ENCODE results near the gene PDP2. TPM values are rescaled to one million over a fixed set of nuclear protein-coding genes. Genes with fewer than 3 reads are reported as not detected.

The PDP2 gene
- total RNA-seq, 1 experiment from 2014 or later = 10.5 TPM

- DNase-seq (ENCODE audit: extremely low read depth, low read depth) = no peak
These were observed 21.3 kb downstream of the PDP2 start for GRCh38 chr16:66901626-66902025.

DNA sequence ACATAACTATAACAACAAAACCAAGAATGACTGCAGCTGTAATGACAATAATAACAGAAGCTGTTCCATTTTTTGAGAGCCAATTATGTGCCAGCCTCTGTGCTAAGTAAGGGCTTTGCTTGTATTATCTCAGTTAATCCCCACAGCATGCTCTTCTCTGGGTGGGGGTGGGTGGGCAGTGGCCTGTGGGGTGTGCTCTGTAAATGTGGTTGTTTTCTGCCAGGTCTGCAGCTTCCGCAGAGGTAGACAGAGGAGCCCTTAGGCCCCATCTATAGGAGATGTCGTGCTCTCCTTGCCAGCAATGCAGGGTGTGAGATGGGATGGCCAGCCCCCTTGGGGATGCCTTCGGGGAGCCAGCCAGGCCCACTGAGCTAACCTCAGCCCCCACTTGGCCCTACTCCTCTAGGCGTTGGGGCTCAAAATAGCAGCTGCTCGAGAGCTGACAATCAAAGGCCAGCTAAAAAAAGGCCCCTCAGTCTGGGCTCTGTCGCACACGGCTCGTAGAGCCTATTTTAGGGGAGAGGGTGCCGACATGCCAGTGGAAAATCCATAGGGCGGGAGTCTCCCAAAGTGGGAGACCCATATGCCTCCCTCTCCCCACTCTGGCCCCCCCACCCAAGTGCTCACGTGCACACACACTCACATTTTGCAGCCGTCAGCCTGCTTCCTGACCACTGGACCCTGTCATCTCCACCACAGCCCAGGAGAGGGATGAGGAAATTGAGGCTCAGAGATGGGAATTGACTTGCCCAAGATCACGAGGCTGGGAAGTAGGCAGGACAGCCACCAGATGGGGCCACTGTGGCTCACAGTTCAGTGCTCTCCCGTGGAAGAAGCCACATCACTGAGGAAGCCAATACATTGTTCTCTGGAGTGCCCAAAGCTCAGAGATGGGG lies 22.6 kb downstream of the PDP2 start:
- DNase-seq (ENCODE audit: extremely low read depth, low read depth) = no peak

DNA sequence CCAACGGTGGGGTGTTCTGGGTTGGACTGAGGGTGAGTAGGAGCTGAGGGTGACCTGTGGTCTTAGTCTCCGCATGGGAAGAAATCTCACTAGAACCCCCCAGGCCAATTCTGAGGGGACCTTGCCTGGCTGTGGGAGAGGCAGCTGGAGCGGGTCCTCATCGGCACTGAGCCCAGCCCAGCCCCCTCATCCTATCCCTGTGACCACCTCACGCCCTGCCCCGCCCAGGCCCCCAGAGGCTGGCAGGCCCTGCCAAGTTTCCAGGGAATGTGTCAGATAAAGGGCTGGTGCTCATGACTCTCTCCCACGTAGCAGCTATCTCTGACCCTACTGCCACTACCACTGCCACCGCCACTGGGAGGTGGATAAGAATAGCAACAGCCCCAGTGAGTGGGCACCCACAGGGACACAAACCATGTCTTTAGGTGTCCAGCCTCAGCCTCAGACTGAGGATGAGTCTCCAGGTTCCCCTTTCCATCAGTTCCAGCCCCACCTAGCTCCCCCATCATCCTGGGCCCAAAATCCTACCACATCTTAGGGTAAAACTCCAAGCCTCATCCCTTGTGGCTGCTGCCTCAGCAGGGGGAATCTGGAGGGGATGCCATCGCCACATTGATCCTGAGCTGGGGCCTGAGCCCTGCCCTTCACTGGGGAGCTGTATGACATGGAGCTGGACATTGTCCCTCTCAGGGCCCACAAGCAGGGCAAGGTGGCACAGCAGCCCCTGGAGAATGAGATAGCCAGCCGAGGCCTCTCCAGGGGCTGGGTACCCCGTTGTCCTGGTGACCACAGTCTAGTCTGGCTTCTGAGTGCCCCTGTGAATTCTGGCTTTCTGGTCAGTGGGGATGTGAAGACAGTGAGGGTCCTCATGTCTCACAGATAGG lies 23.5 kb downstream of the PDP2 start:
- no peak for DNase-seq (ENCODE audit: extremely low read depth, low read depth)

- no peak for DNase-seq (ENCODE audit: extremely low read depth, low read depth)
These were observed 24.1 kb downstream of the PDP2 start for GRCh38 chr16:66904428-66904845.

- no peak for DNase-seq (ENCODE audit: extremely low read depth, low read depth)
These were observed 24.7 kb downstream of the PDP2 start for GRCh38 chr16:66904846-66905632.

DNA sequence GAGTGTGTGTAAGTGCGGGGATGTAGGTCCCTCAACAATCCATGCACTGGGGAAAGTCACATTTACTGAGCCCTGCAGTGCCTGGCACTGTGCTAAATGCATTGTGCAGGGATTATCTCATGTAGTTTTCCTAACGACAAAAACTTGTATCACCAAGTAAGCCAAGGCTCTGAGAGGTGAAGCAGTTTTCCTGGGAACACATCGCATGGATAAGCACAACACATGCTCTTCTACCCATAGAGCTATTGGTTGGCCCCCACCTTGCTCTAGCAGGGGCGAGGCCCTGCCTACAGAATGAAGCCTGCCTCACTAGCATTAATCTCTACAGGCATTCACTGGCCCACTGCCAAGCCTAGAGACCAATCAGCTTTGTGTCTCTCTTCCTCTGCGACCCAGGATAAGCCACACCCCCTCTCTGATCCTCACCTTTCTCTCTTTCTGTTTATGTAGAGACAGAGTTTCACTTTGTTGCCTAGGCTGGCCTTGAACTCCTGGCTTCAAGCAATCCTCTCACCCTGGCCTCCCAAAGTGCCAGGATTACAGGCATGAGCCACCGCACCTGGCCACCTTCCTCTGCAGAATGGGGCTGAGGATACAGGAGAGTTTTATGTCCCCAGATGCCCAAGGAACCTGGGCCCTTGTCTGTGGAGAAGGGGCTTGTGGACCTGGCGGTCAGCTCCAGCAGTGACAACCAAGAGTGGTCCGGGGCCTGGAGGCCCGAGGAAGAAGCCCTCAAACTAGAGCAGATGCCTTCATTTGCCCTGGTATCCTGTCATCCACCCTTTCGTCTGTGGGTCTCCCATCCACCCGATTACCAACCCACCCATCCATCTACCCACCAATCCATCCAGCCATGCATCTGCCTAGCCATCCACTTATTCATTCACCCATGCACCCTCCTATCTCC lies 25.6 kb downstream of the PDP2 start:
- DNase-seq (ENCODE audit: extremely low read depth, low read depth) = no peak

- DNase-seq (ENCODE audit: extremely low read depth, low read depth) = no peak
These were observed 26.9 kb downstream of the PDP2 start for GRCh38 chr16:66906916-66907836.

DNA sequence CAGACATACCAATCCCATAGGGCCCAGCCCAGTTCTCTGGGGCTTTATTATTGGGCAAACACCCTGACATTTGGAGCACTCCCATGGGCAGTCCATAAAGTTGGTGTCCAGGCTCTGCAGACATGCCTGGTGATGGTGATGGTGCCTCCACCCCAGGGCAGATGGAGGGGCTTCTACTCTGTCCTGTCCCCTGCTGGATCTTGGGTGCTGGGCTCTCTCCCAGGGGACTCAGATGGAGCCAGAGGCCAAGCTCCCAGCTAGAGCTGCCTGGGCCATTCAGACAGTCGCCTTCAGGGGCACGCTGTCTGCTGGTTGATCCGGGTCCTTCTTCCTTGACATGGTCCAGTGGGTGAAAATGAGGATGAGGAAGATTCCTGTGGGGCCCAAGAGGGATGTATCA lies 27.8 kb downstream of the PDP2 start:
- no peak for DNase-seq (ENCODE audit: extremely low read depth, low read depth)

GRCh38 chr16:66908762-66909559 lies 28.6 kb downstream of the PDP2 start:
- no peak for DNase-seq (ENCODE audit: extremely low read depth, low read depth)

GRCh38 chr16:66910175-66910940 lies 30.0 kb downstream of the PDP2 start:
- no peak for DNase-seq (ENCODE audit: extremely low read depth, low read depth)

- no peak for DNase-seq (ENCODE audit: extremely low read depth, low read depth)
These were observed 30.8 kb downstream of the PDP2 start for GRCh38 chr16:66911112-66911511.

DNA sequence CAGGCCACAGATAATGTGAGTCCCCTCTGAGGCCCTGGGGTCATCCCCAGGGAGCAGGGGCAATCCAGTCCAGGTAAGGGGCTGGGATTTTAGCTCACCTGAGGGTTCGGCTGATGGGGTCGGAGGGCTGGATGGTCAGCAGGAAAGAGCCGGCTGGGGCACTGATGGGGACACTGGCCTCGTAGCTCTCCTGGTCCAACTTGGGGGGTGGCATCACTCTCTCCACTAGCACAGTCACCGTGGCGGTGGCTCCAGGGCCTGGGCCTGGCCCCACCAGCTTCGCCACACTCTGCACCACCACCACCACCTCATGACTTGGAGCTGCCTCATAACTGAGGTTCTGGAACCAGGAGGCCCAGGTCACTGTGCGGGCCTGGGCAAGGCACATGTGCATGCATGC lies 31.5 kb downstream of the PDP2 start:
- DNase-seq (ENCODE audit: extremely low read depth, low read depth) = no peak

GRCh38 chr16:66913081-66913480 lies 32.8 kb downstream of the PDP2 start:
- DNase-seq (ENCODE audit: extremely low read depth, low read depth) = no peak

DNA sequence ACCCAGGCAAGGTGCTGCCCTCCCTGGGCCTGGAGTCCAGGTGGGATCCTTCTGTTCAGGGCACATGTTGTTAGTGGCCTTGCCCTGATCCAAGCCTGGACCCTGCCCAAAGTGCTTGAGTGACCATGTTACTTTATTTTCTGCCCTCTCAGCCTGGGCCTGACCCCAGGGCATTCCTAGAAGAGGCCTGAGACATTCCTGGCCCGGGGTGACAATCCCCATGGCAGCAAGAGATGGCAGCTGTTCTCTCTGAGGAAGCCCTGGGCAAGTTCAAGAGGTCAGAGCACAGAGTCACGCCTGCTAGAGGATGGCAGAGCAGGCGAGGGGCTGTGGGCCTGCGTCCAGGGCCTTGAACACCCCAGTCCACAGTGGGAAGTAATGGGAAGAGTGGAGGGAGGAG lies 33.4 kb downstream of the PDP2 start:
- no peak for DNase-seq (ENCODE audit: extremely low read depth, low read depth)

DNA sequence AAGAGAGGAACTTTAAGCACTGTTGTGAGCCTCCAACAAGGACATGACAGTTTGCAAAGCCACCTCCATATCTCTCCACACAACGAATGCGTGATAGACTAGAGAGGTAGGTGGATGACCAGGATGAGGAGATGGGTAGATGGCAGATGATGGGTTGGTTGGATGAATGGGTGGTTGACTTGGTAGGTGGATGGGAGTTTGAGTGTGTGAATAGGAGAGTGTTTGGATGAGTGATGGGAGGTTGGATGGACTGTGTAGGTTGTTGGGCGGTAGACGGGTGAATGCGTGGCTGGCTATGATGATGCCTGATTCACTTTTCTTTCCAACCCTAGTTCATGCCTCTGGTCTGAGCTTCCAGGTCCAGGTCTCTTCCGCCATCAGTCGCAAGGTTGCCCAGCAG lies 34.2 kb downstream of the PDP2 start:
- DNase-seq (ENCODE audit: extremely low read depth, low read depth) = no peak

DNA sequence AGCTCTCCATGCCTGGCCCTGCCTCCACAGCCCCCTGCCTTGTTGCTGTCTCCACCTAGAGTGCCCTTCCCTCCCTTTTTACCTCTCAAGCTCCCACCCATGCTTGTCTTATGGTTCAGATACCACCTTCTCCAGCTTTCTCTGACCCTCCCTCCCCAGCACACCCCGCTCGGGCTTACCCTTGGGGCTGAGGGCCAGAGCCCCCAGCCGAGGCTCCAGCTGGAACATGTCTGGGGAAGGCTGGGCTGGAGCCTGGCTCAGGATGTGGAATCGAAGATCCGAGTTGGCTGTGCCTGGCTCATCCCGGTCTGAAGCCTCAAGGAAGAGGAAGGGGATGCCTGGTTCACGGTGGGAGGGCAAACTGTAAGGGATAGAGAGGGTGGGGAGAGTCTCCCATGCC lies 34.7 kb downstream of the PDP2 start:
- DNase-seq (ENCODE audit: extremely low read depth, low read depth) = no peak

- DNase-seq (ENCODE audit: extremely low read depth, low read depth) = no peak
These were observed 36.2 kb downstream of the PDP2 start for GRCh38 chr16:66916518-66916917.
